ENCODE results near the gene ACOT12. TPM values are rescaled to one million over a fixed set of nuclear protein-coding genes. Genes with fewer than 3 reads are reported as not detected.

The ACOT12 gene
- total and polyA plus RNA-seq, 2 of the 13 experiments (the other 11 are each of a cell fraction or from before 2014, with no cell fraction given), result not detected

DNA sequence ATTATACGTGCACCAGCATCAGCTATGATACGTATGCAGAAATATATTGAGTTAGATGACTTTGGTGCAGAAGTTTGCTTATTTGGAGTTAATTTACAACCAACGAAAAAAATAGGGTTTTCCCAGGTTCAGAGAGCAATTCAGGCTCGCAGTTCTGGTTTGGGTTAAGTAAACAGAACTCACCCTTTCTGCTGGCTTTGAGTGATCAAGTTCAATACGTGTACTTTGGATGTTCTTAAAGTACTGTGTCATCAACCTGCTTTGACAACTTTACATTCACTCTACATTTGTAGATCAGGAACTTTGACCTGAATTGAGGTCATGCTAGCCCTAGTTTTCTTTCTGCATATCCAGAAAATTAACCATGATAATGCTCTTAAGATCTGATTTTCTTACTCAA, 40.7 kb downstream of the ACOT12 start (continued):
- TF ChIP-seq PAX8 (CRISPR knock-in tag; IDR thresholded peaks at IDR 0.05; ENCODE audit: borderline replicate concordance), result no peak
- TF ChIP-seq ZNF337 (CRISPR knock-in tag; IDR thresholded peaks at IDR 0.05; ENCODE audit: borderline replicate concordance, low read depth), result no peak
- TF ChIP-seq E2F2 (CRISPR knock-in tag; IDR thresholded peaks at IDR 0.05; ENCODE audit: borderline replicate concordance), result no peak
- no peak for TF ChIP-seq ZNF564 (CRISPR knock-in tag; IDR thresholded peaks at IDR 0.05)
- no peak for TF ChIP-seq GATAD1 (CRISPR knock-in tag; IDR thresholded peaks at IDR 0.05)
- TF ChIP-seq ZNF138 (CRISPR knock-in tag; IDR thresholded peaks at IDR 0.05; ENCODE audit: low read depth), result no peak
- no peak for TF ChIP-seq SNRNP70 (IDR thresholded peaks at IDR 0.05; ENCODE audit: low read depth, low read length)
- TF ChIP-seq ZNF547 (CRISPR knock-in tag; IDR thresholded peaks at IDR 0.05), result no peak
- TF ChIP-seq ZNF256 (CRISPR knock-in tag; conservative IDR thresholded peaks at IDR 0.05), result no peak
- peak; percentile 83; the same call in 1 of the 2 replicates for TF ChIP-seq ZBTB37 (CRISPR knock-in tag; IDR thresholded peaks at IDR 0.05)
- no peak for TF ChIP-seq NBN (conservative IDR thresholded peaks at IDR 0.05)
- TF ChIP-seq ZNF274 (CRISPR knock-in tag; IDR thresholded peaks at IDR 0.05), result no peak
- TF ChIP-seq, protein P1, sequence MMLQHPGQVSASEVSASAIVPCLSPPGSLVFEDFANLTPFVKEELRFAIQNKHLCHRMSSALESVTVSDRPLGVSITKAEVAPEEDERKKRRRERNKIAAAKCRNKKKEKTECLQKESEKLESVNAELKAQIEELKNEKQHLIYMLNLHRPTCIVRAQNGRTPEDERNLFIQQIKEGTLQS (CRISPR knock-in tag; IDR thresholded peaks at IDR 0.05), result no peak
- TF ChIP-seq, protein P2, sequence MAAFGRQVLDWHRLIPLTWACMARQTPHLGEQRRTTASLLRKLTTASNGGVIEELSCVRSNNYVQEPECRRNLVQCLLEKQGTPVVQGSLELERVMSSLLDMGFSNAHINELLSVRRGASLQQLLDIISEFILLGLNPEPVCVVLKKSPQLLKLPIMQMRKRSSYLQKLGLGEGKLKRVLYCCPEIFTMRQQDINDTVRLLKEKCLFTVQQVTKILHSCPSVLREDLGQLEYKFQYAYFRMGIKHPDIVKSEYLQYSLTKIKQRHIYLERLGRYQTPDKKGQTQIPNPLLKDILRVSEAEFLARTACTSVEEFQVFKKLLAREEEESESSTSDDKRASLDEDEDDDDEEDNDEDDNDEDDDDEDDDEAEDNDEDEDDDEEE (CRISPR knock-in tag; IDR thresholded peaks at IDR 0.05), result no peak
- TF ChIP-seq CREB3 (CRISPR knock-in tag; IDR thresholded peaks at IDR 0.05), result no peak
- TF ChIP-seq ZNF33B (CRISPR knock-in tag; IDR thresholded peaks at IDR 0.05), result no peak
- TF ChIP-seq, protein P3, sequence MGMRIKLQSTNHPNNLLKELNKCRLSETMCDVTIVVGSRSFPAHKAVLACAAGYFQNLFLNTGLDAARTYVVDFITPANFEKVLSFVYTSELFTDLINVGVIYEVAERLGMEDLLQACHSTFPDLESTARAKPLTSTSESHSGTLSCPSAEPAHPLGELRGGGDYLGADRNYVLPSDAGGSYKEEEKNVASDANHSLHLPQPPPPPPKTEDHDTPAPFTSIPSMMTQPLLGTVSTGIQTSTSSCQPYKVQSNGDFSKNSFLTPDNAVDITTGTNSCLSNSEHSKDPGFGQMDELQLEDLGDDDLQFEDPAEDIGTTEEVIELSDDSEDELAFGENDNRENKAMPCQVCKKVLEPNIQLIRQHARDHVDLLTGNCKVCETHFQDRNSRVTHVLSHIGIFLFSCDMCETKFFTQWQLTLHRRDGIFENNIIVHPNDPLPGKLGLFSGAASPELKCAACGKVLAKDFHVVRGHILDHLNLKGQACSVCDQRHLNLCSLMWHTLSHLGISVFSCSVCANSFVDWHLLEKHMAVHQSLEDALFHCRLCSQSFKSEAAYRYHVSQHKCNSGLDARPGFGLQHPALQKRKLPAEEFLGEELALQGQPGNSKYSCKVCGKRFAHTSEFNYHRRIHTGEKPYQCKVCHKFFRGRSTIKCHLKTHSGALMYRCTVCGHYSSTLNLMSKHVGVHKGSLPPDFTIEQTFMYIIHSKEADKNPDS (CRISPR knock-in tag; IDR thresholded peaks at IDR 0.05), result peak; percentile 32; the same call in 1 of the 2 replicates
- no peak for TF ChIP-seq SCMH1 (CRISPR knock-in tag; IDR thresholded peaks at IDR 0.05; ENCODE audit: borderline replicate concordance)
- TF ChIP-seq ZNF501 (CRISPR knock-in tag; IDR thresholded peaks at IDR 0.05), result no peak
- peak; percentile 77; the same call in 1 of the 2 replicates for TF ChIP-seq FOXO1 (CRISPR knock-in tag; IDR thresholded peaks at IDR 0.05)
- no peak for TF ChIP-seq ZFX (CRISPR knock-in tag; IDR thresholded peaks at IDR 0.05; ENCODE audit: low read depth)
